GM19099 (cell line): Measurements from ENCODE around the gene DNAJC15.

Source experiments
- POLR2A ChIP-seq: IDR thresholded peaks from 3 replicates; pipeline ENCODE4 v1.6.1; 2011; ENCODE audit warnings: low read depth; ENCODE audit not compliant: insufficient read length; ENCODE audit errors: extremely low read depth

DNAJC15 gene

GRCh38 chr13:43026262-43026661 is 2.9 kb downstream of the DNAJC15 start:
- TF ChIP-seq POLR2A = no peak

DNA sequence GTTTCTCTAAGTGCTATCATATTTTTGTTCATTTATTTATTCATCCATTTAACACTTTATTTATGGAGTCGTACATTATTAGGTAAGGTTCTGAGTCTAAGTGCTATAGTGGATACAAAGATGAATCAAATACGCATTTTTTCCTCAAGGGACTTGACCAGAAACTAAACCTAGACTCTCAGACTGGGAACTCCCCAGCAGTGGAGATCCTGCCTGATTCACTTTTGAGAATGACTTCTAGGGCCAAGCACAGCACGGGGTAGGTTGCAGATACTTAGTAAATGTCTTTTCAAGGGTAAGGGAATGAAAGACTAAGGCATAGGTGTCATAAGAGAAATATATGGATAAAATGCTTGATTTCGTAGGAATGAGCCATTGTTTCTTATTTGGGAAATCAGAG is 7.2 kb downstream of the DNAJC15 start:
- TF ChIP-seq POLR2A = no peak

DNA sequence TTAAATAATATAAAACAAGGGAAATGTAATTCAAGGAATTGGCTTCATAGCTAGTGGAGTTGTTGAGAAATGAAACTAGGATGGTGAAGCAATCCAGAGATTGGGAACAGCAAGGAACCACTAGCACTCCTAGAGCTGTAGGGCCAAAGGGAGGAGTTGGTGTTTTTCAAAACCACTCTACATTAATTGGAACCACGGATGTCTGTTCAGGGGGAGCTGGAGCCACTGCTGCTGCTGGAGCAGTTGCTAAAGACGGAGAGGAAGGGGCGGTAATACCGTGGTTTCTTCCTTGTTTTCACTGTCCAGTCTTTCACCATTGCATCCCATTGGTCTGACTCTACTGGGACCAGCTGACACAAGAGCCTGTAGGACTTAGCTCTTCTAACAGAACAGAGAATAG is 8.5 kb downstream of the DNAJC15 start:
- no peak for TF ChIP-seq POLR2A

- no peak for TF ChIP-seq POLR2A
Observed at GRCh38 chr13:43033038-43033437, 9.7 kb downstream of the DNAJC15 start.

DNA sequence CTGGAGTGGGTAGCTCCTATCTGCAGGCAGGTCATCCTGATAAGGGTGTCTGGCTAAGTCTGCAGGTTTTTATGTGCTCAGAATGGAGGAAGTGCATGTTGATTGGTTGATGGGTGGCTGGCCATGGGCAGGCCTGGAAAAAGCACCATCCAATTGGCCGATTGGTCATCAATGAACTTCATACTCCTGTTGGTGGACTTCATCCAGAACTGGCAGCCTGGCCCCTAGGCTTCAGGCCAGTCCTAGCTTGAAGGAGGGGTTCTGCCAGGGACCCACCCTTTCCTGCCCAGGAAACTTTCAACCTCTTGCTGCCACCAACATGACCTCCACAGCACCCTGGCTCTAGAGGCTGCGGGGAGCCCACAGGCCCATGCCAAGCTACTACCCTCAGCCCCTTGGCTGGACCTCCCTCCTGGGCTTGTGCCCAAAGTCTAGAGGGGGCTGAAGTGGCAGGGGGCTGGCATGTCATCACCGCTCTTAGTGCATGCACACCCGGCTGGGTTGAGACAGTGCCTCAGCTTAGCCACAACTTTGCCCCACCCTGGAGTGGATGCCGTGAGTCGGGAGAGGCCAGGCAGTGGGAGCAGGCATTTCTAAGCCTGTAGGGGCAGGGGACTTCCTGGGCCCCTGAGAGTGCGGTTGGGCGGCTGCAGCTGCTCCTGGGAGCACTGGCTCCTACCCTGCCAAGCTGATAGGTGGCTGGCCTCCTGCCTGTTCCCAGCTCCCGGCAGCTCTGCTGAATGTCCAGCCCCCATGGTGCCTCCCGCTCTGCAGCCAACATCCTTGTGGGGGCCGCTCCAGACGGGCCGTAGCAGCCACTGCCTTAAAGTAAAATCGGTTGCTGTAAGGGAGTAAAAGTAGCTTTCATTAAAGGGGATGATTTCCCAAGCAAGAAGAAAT is 13.2 kb downstream of the DNAJC15 start:
- TF ChIP-seq POLR2A = no peak

GRCh38 chr13:43039966-43040365 is 16.6 kb downstream of the DNAJC15 start:
- no peak for TF ChIP-seq POLR2A

GRCh38 chr13:43041369-43041921 is 18.1 kb downstream of the DNAJC15 start:
- no peak for TF ChIP-seq POLR2A

DNA sequence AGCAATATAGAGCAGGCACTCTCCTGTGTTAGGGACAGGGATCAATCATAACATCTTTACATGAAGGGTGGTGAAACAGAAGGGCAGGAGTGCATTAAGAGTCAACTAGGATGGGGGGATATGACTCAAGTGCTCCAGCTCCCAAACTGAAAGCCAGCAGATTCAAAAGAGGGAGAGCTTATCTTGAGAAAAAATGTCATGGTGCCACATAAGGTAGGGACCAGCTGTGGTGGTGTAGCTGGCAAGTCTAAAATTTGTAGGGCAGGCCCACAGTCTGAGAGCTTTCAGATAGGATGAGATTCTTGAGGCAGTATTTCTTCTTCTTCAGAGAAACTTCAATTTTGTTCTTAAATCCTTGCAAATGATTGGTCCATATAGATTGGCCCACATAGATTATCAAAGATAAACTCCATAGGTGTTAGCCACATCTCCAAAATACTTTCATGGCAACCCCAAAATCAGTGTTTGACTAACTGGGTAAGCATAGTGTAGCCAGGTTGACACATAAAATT is 19.1 kb downstream of the DNAJC15 start:
- TF ChIP-seq POLR2A = no peak

GRCh38 chr13:43044720-43045301 is 21.4 kb downstream of the DNAJC15 start:
- no peak for TF ChIP-seq POLR2A

DNA sequence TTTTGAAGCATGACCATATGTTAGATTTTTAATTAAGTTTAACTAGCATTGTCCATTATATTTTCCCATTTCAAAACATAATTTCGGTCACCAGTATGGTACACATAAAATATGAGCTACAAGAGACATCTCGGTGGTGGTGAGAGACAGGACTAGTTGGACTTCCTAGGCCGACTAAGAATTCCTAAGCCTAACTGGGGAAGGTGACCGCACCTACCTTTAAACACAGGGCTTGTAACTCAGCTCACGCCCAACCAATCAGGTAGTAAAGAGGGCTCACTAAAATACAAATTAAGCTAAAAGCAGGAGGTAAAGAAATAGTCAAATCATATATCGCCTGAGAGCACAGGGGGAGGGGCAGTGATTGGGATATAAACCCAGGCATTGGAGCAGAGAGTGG is 22.9 kb downstream of the DNAJC15 start:
- no peak for TF ChIP-seq POLR2A

DNA sequence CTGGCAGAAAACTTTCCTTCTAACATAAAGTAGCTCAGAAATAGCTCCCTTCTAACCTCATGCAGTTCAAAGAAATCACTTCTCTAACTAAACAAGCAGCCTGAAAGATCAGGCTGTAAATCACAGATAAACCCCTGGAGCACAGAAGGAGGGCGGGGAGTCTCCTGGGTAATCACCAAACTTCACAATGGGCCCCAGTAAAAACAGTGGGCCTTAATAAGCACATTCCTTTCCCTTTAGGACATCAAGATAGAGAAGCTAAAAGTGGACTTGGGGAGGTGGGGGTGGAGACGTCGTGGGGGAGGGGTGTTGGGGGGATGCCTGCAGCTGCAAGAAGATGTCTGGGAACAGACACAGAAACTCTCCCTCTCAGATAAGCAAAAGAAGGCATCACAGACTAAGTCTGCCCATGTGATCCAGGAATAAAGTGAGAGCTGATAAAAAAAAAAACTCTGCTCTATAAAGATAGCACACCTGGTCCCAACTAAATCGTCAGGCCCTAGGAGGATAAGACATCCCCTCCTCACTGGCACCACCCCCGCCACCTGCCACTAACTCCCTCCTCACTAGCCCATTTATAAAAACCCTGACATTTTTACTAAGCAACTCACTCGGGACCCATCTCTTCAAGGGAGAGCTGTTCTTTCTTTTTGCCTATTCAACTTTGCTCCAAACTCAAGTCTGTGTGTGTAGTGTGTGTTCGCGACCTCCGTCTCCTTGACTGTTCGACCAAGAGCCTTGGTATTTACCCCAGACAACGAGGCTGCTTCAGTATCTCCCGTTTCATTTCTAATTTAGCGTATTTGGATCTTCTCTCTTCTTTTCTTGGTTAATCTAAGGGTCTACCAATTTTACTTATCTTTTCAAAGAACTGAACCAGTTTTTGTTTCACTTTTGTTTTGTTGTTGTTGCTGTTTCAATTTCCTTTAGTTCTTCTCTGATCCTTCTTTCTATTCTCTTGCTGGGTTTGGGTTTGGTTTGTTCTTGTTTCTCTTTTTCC is 31.7 kb downstream of the DNAJC15 start:
- TF ChIP-seq POLR2A = no peak

- TF ChIP-seq POLR2A = no peak
Observed at GRCh38 chr13:43057653-43058317, 34.4 kb downstream of the DNAJC15 start.

GRCh38 chr13:43058318-43058674 is 34.9 kb downstream of the DNAJC15 start:
- TF ChIP-seq POLR2A = no peak

DNA sequence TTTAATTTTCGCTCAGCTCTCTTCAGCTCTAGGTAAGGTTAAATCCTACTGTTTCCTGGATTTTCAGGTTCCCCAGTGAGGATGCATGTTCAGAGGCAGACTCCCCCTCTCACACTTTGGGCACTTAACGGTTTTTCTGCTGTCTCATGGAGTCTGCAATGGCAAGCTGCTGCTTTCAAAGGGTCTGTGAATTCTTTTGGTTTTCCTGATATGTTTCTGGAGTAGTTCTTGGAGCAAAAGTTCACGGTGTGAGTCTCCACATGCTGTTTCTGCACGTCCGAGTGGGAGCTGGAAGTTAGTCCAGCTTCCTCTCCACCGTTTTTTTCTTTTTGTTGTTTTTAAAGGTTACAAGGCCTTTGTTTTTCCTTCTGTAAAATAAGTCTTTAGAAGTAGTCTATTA is 35.4 kb downstream of the DNAJC15 start:
- TF ChIP-seq POLR2A = no peak
